Measurements from ENCODE around the gene GPC5. TPM values are rescaled to one million over a fixed set of nuclear protein-coding genes. Genes with fewer than 3 reads are reported as not detected.
A peak's percentile ranks its signal among the peaks of the same experiment; 100 is the strongest.

The GPC5 gene
- total and polyA plus RNA-seq, 9 of the 15 experiments (the other 6 are each of a cell fraction or from before 2014, with no cell fraction given): 0.18 to 0.27 TPM; not detected in 7

DNA sequence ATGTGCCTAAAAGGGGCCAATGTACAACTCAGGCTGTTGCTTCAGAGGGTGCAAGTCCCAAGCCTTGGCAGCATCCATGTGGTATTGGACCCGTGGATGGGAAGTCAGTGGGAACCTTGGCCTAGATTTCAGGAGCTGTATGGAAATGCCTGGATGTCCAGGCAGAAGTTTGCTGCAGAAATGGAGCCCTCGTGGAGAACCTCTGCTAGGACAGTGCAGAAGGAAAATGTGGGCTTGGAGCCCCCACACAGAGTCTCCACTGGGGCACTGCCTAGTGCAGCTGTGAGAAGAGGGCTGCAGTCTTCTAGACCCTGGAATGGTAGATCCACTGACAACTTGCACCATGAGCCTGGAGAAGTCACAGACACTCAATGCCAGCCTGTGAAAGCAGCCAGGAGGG lies 28.5 kb downstream of the GPC5 start:
- in situ Hi-C loops (cut with MboI) (loop anchor here (25.0 kb wide), 1 partner anchor 1785 kb away; no protein-coding TSS in a partner anchor), intact Hi-C loops (cut with micrococcal nuclease) (loop anchor here (5.0 kb wide), 1 partner anchor 285 kb away; no protein-coding TSS in a partner anchor)
- DNase-seq (ENCODE audit: extremely low read depth in 1 of 4, low spot score in 3 of 4): peak in 1 of 4 experiments; percentile 49
- WGBS (ENCODE audit: insufficient coverage, low coverage, missing lambda C conversion rate): 0% methylated on average over 2 of the region's 2 CpGs
- Histone ChIP-seq H3K36me3 (ENCODE audit: control insufficient read depth, insufficient read depth, low read length) (no peaks in the 10 kb centered on the region), H3K9me1 (ENCODE audit: control insufficient read depth, insufficient read depth, low read length) (no peaks in the 10 kb centered on the region), H3K4me3 (no peak overlapping the region), H3K4me2 (ENCODE audit: insufficient read depth, low read length) (no peak overlapping the region), H3K4me1 (replicated peaks in 1 of 2; ENCODE audit: control insufficient read depth in 2 of 2, insufficient read depth in 2 of 2, low read length in 2 of 2) (no peaks in the 10 kb centered on the region), H3K9me3 (replicated peaks; ENCODE audit: control insufficient read depth, insufficient read depth, low read depth, low read length) (peaks cover 15% of the 10 kb centered on the region), H3K79me2 (ENCODE audit: control insufficient read depth, insufficient read depth, low read length) (no peaks in the 10 kb centered on the region), H2AFZ (ENCODE audit: low read depth, low read length) (no peak overlapping the region), H3K27me3 (ENCODE audit: control insufficient read depth in 2 of 2, insufficient read depth in 2 of 2, low read length in 2 of 2) (no peaks in the 10 kb centered on the region), H3K9ac (ENCODE audit: insufficient read depth in 1 of 2, low read depth in 2 of 2, low read length in 2 of 2) (no peak overlapping the region), H3K27ac (ENCODE audit: extremely low read depth, low read depth, low read length) (no peak overlapping the region), H4K20me1 (replicated peaks; ENCODE audit: control insufficient read depth, insufficient read depth, low read length) (no peaks in the 10 kb centered on the region)
- ChIA-PET POLR2A (no interaction called here), CTCF (ENCODE audit: low intra/inter-chr PET ratio) (no interaction called here)
- BruUV-seq (replicated peaks): no TSS peak
- FAIRE-seq: no peak
- no peak; the same call in 2 of the 3 replicates for ATAC-seq
- TF ChIP-seq KDM5B (IDR thresholded peaks at IDR 0.05; ENCODE audit: insufficient replicate concordance, low read depth, low read length) (peak; percentile 13), HDAC6 (IDR thresholded peaks at IDR 0.05; ENCODE audit: low read depth, low read length) (0 out of 2 replicates have a peak, but pooled peaks have one; percentile 30), CBX1 (IDR thresholded peaks at IDR 0.05; ENCODE audit: low read depth) (peak; percentile 94), TRIM28 (IDR thresholded peaks at IDR 0.05) (peak; percentile 97), RCOR1 (IDR thresholded peaks at IDR 0.05; ENCODE audit: borderline replicate concordance in 1 of 2, low read depth in 2 of 2, low read length in 2 of 2) (no peak), CBX5 (IDR thresholded peaks at IDR 0.05; ENCODE audit: borderline replicate concordance, low read depth) (peak; percentile 98), RBFOX2 (IDR thresholded peaks at IDR 0.05; ENCODE audit: low read depth, low read length) (no peak)
- TF ChIP-seq, protein P1, sequence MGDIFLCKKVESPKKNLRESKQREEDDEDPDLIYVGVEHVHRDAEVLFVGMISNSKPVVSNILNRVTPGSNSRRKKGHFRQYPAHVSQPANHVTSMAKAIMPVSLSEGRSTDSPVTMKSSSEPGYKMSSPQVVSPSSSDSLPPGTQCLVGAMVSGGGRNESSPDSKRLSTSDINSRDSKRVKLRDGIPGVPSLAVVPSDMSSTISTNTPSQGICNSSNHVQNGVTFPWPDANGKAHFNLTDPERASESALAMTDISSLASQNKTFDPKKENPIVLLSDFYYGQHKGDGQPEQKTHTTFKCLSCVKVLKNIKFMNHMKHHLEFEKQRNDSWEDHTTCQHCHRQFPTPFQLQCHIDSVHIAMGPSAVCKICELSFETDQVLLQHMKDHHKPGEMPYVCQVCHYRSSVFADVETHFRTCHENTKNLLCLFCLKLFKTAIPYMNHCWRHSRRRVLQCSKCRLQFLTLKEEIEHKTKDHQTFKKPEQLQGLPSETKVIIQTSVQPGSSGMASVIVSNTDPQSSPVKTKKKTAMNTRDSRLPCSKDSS (IDR thresholded peaks at IDR 0.05; ENCODE audit: low read depth, partially characterized antibody): peak; percentile 45
- TF ChIP-seq, protein P2, sequence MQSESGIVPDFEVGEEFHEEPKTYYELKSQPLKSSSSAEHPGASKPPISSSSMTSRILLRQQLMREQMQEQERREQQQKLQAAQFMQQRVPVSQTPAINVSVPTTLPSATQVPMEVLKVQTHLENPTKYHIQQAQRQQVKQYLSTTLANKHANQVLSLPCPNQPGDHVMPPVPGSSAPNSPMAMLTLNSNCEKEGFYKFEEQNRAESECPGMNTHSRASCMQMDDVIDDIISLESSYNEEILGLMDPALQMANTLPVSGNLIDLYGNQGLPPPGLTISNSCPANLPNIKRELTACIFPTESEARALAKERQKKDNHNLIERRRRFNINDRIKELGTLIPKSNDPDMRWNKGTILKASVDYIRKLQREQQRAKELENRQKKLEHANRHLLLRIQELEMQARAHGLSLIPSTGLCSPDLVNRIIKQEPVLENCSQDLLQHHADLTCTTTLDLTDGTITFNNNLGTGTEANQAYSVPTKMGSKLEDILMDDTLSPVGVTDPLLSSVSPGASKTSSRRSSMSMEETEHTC (IDR thresholded peaks at IDR 0.05): no peak
- TF ChIP-seq, protein P3, sequence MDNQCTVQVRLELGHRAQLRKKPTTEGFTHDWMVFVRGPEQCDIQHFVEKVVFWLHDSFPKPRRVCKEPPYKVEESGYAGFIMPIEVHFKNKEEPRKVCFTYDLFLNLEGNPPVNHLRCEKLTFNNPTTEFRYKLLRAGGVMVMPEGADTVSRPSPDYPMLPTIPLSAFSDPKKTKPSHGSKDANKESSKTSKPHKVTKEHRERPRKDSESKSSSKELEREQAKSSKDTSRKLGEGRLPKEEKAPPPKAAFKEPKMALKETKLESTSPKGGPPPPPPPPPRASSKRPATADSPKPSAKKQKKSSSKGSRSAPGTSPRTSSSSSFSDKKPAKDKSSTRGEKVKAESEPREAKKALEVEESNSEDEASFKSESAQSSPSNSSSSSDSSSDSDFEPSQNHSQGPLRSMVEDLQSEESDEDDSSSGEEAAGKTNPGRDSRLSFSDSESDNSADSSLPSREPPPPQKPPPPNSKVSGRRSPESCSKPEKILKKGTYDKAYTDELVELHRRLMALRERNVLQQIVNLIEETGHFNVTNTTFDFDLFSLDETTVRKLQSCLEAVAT (IDR thresholded peaks at IDR 0.05): no peak
- TF ChIP-seq, protein P4, sequence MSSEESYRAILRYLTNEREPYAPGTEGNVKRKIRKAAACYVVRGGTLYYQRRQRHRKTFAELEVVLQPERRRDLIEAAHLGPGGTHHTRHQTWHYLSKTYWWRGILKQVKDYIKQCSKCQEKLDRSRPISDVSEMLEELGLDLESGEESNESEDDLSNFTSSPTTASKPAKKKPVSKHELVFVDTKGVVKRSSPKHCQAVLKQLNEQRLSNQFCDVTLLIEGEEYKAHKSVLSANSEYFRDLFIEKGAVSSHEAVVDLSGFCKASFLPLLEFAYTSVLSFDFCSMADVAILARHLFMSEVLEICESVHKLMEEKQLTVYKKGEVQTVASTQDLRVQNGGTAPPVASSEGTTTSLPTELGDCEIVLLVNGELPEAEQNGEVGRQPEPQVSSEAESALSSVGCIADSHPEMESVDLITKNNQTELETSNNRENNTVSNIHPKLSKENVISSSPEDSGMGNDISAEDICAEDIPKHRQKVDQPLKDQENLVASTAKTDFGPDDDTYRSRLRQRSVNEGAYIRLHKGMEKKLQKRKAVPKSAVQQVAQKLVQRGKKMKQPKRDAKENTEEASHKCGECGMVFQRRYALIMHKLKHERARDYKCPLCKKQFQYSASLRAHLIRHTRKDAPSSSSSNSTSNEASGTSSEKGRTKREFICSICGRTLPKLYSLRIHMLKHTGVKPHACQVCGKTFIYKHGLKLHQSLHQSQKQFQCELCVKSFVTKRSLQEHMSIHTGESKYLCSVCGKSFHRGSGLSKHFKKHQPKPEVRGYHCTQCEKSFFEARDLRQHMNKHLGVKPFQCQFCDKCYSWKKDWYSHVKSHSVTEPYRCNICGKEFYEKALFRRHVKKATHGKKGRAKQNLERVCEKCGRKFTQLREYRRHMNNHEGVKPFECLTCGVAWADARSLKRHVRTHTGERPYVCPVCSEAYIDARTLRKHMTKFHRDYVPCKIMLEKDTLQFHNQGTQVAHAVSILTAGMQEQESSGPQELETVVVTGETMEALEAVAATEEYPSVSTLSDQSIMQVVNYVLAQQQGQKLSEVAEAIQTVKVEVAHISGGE (CRISPR knock-in tag; IDR thresholded peaks at IDR 0.05): no peak
- TF ChIP-seq, protein P5, sequence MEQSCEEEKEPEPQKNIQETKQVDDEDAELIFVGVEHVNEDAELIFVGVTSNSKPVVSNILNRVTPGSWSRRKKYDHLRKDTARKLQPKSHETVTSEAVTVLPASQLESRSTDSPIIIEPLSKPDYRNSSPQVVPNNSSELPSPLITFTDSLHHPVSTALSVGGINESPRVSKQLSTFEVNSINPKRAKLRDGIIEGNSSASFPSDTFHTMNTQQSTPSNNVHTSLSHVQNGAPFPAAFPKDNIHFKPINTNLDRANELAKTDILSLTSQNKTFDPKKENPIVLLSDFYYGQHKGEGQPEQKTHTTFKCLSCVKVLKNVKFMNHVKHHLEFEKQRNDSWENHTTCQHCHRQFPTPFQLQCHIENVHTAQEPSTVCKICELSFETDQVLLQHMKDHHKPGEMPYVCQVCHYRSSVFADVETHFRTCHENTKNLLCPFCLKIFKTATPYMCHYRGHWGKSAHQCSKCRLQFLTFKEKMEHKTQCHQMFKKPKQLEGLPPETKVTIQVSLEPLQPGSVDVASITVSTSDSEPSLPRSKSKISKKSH (CRISPR knock-in tag; IDR thresholded peaks at IDR 0.05): peak; percentile 6; the same call in 1 of the 2 replicates
